HG02840 (cell line): ENCODE results near the gene PRPF38A.

Experiments used
- ATAC-seq: cut with Tn5 transposase; IDR thresholded peaks from one replicate; pipeline ENCODE4 v1.9.1; 2021; ENCODE audit warnings: mild to moderate bottlenecking, moderate library complexity, moderate number of reproducible peaks; ENCODE audit not compliant: unreplicated experiment, low FRiP score

The PRPF38A gene

DNA sequence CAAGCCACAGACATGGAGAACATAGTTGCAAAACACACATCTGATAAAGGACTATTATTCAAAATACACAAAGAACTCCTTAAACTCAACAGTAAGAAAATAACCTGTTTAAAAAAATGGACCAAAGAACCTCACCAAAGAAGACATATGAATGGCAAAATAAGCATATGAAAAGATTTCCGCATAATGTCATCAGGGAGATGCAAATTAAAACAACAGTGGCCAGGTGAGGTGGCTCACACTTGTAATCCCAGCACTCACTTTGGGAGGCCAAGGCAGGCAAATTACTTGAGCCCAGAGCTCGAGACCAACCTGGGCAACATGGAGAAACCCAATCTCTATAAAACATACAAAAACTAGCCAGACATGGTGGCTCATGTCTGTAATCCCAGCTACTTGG is 50.4 kb downstream of the PRPF38A start:
- ATAC-seq, result no peak

- ATAC-seq, result no peak
Observed at GRCh38 chr1:52455686-52456085, 51.3 kb downstream of the PRPF38A start.

DNA sequence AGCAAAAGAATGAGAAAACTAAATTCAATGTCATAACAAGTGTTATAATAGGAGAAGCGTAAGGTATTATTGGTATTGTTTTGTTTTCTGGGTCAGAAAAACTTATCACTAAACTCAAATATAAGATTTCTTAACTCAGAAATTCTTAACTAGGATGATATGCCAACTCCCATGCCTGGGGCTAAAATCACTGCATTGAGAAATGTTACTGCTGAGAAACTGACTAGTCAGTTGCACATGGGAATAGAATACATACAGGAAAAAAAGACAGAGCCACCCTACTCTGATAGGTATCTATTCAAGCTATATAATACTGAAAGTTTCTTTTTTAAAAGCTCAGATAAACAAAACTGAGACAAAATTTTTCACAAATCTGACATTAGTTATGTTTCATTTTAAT is 56.3 kb downstream of the PRPF38A start:
- ATAC-seq, result no peak

GRCh38 chr1:52461821-52462220 is 57.4 kb downstream of the PRPF38A start:
- no peak for ATAC-seq

- no peak for ATAC-seq
Observed at GRCh38 chr1:52463891-52464290, 59.5 kb downstream of the PRPF38A start.

GRCh38 chr1:52469108-52469507 is 64.7 kb downstream of the PRPF38A start:
- no peak for ATAC-seq
